ENCODE data around the gene VSIG10.
"Not testable (repeated sequence)": the region's sequence is repeated elsewhere in the genome, so short reads cannot be mapped to it uniquely, and the experiment has no call there.

VSIG10 gene

GRCh38 chr12:118025168-118025567, 78.6 kb downstream of the VSIG10 start:
- DNase-seq = no peak

DNA sequence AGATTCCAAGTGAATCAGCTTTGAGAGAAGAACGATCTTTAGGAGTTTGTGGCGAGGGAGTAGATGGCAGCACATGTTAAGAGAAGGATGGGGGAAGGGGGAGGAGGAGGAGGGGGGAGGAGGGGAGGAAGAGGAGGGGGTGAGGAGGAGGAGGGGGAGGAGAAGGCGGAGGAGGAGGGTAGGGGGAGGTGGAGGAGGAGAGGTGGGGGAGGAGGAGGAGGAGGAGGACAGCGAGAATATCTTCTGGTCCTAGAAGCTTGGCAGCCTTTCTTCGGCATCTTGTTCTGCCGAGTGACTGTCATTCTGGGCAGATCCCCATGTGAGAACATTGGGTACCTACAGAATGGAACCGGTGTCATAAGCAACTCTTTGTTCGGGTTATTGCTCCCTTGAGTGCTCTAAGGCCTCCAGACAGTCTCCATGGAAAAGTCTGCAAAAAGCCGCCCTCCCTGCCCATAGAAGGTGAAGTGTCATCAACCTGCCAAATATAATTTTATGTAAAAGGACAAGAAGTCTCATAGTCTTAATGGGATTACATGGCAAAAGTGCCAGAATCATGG, 80.4 kb downstream of the VSIG10 start:
- DNase-seq = no peak

GRCh38 chr12:118022728-118023109, 81.1 kb downstream of the VSIG10 start:
- no peak for DNase-seq

- DNase-seq = not testable (repeated sequence)
Observed at GRCh38 chr12:118022097-118022727, 81.6 kb downstream of the VSIG10 start.

GRCh38 chr12:118020036-118020435, 83.8 kb downstream of the VSIG10 start:
- no peak for DNase-seq

GRCh38 chr12:118017926-118018325, 85.9 kb downstream of the VSIG10 start:
- no peak for DNase-seq

DNA sequence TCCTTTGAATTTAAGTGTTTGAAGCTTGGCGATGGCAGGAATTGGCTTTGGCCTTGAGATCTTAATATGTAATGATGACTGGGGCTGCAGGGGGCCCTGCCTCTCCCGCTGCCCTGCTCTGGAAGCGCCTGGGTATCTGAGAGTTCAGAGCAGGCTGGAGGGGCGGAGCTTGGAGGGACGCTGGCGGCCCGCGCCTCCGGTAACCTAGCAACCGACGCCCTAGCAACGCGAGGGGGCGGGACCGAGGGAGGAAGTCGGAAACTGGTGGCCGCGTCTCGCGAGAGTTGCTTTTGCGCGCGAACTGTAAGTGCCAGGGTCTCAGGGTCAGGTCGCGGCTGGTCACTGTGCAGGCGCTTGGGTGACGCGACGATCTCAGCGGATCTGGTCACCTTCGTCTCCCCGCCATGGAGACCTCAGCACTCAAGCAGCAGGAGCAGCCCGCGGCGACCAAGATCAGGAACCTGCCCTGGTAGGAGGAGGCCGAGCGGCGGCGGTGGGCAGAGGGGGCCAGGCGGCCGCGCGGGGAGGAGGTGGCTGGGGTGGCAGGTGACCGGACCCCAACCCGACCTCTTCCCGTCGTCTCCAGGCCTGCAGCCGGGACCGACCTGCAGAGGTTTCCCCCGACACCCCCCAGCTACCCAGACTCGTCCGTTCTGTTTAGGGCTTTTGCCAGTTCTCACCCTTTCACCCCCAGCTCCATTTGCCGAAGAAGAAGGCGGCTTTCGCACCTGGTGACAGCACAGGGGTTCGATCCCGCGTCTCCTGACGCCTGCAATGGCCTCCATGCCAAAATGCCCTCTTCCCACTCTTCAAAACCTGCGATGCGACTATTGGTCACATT, 87.2 kb downstream of the VSIG10 start, which contains the start of gene RFC5:
Gene RFC5, plus strand, starts transcription at position 280 of the 841 bp plus-strand sequence. Its CDS starts 125 bp downstream, at position 405.
- DNase-seq = peak; percentile 97

DNA sequence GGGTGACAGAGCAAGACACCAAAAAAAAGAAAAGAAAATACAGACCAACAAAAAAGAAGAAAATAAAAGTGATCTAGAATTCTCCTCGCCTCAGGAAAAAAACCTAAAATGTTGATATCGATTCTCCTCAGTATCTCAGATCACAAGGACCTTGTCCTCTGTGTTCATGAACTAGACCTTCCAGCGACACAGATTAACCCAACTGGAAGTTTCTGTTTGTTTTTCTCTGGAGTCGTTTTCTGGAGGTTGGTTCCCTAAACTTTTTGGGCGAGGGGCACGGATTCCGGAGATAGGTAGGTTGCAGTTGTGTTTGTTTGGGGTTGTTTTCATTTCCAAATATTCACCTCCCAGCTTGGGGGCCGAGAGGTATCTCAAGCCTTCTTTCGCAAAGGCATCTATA, 87.9 kb downstream of the VSIG10 start:
- no peak for DNase-seq

DNA sequence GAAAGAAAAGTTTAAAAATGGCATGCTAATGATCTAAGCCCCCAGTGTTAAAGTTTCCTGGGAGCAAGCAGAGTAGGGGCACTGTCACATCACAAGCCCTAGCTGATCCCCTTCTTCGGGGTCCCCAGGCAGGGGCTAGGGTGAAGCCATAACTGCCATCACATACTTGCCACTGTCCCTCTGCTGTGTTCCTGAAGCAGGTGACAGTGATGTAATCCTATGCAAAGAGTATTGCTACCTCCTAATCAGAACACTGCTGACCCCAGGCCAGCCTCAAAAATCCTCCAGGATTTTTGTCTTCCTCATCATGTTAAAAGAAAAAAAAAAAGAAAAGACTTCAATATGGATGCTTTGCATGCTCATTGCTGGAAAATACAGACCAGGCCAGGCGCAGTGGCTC, 88.5 kb downstream of the VSIG10 start:
- DNase-seq = no peak
